NCI-H82 treated with DMSO at 0.1 percent for 48 hours (cell line): ENCODE results near the gene CHRNA3.

Experiments used
- DNase-seq: peaks from one replicate; lab custom pipeline; 2025; ENCODE audit not compliant: unreplicated experiment; lab: John Stamatoyannopoulos, UW

CHRNA3 gene

DNA sequence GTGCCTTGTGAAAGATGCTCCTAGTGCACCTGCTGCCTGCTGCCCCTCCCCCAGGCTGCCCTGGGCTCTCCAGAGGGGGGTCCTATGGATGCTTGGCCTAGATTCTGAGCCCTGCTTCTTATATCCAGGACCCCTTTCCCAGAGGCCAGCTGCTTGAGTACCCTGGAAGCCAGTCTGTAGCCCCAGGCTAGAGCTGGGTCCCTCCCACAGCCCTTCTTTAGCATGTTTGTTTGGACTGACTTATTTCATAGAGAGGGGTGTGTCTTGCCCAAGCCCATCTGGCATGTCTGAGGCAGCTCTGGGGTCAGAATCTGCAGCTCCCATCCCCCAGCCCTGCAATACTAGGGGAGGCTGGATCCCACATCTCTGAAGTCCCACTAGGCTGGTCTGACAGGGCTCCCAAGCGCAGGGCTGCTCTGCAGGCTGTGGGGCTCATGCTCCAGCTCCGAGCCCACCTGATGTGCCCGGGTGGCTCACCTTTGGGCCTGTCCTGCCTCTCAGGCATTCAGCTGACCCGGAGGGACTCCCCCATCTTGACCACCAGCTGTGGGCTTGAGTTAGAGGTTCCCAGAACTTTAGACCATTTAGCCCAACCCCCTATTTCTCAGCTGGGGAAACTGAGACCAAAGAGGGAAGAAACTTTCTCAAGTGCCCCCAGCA is 17.1 kb upstream of the CHRNA3 start:
- DNase-seq = peak; percentile 57

DNA sequence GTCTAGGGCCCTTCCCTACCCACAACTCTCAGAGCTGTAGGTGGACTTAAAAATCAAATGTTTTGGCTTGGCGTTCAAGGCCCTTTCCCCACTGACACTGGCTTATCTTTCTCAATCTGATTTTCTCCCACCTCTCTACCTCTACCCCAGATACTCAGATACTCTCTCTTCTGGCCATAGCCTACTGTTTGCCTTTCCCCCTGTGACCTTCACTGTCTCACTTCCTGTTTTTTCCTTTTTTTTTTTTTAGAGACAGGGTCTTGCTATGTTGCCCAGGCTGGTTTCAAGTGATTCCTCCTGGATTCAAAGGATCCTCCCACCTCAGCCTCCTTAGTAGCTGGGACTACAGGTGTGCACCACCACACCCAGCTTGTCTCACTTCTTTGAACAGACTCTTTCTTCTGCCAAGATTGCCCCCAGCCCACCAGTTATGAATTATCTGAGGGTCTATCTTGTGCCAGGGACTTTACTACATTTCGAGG is 15.6 kb upstream of the CHRNA3 start:
- DNase-seq = no peak

DNA sequence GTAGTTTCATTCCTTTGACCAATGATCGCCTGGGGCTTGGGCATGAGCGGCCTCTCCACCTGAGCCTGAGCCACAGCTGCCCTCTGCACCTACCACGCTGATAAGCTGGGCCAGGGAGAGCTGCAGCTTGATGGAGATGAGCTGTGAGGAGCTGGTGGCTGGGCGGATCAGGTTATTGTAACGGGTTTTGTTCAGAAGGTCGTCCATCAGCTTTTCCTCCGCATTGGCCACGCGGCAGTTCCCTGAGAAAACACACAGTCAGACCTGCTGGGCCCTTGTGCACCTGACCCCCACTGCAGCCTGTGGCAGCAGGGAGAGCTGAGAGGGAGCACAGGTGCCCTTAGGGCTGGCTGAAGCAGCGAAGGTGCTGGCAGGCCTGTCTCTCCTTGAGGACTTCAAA is 14.6 kb upstream of the CHRNA3 start:
- DNase-seq = no peak

DNA sequence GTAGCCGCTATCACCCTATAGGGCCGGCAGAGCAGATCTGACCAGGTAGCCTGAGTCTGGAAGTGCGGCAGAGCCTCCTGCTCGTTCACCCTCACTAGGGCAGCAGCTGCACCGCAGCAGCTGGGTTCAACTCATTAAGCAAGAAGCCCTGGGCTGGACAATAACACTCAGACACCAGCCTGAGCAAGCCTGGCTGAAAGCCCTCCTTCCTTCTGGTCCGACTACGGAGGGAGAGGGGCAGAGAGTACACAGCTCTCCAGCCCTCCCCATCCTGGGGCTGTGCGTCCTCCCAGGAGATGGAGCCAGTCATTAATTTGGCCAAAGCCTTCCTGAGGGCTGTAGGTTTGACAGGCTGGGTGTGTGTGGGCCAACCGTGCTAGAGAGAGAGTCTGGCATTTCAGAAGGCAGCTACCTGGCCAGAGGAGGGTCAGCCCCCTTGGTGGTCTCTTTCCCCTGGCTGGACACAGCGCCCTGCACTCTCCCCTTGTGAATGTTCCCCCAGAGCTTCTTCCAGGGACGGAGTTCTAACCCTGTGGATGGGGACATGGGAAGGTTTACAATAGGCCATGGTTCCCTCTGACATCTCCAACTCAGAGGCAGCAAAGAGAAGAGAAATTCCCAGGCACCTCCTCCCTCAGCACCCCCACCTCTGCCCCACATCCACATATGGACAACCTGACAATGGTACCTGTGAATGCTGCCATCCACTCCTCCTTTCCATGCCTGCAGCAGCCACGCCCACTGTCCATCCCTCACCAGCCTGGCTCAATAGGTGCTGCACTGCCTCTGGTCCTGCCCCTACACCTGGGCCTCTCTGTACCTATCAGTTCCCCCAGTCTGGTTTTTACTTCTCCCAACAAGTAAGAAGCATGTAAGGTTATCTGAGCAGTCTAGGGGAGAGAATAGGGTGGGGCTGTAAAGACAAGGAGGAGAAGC is 13.7 kb upstream of the CHRNA3 start:
- no peak for DNase-seq

DNA sequence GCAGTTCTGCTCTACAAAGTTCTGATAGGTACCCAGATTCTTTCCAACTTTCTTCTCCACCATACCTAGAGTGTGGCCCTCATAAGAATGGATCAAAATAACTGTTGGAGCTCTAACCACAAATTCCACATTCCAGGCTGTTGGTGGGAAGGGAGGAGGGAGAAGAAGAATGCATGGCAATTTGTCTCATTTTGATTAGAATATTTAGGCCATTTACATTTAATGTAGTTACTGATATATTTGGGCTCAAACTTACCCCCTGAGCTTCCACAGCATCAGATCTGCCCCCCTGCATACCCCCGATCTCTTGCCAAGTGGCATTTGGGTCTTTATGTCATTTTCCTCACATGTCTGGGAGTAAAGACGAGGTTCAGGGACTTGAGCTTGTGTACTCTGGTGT is 12.6 kb upstream of the CHRNA3 start:
- no peak for DNase-seq

DNA sequence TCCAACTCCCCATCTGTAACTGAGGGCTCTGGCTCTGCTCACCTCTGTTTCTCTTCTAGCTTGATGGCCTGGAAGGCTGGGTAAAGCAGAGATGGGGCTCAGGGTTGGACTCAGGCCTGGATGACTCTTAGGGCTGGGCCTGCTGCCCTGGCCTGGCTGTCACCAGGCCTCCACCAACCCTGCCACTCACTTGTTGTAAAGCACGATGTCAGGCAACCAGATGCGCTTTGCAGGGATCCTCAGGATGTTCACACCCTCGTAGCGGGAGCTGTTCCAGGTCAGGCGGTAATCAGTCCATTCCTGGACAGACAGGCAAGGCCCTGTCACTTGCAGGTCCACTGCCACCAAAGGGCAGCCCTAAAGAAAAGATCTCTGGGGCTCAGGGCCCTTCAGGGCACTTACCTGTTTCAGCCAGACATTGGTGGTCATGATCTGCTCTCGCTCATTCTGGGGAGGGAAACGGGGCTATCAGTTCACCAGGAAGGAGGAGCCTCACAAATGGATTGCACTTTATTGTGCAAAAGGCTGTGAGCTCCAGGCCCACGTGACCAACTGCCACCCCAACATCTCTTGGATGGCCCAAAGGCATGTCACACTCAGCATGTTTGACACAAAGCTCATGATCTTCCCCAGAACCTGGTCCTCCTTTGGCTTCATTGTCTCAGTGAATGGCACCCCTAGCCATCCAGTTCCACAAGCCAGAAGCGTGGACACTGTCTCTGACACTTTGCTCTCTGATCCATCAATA is 10.3 kb upstream of the CHRNA3 start:
- DNase-seq = no peak

DNA sequence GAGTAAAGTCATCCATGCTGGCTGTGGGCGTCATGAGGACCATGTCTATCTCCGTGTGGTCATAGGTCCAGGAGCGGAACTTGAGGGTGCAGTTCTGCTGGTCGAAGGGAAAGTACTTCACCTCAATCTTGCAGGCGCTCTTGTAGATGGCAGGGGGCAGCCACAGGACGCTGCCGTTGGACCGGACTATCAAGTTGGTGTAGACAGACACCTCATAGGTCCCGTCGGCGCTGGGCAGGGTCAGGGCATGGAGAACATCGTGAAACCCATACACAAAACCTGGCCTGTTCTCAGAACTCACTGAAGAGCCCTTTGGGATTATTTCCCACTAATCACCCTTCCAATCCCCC is 8.9 kb upstream of the CHRNA3 start:
- DNase-seq = no peak

DNA sequence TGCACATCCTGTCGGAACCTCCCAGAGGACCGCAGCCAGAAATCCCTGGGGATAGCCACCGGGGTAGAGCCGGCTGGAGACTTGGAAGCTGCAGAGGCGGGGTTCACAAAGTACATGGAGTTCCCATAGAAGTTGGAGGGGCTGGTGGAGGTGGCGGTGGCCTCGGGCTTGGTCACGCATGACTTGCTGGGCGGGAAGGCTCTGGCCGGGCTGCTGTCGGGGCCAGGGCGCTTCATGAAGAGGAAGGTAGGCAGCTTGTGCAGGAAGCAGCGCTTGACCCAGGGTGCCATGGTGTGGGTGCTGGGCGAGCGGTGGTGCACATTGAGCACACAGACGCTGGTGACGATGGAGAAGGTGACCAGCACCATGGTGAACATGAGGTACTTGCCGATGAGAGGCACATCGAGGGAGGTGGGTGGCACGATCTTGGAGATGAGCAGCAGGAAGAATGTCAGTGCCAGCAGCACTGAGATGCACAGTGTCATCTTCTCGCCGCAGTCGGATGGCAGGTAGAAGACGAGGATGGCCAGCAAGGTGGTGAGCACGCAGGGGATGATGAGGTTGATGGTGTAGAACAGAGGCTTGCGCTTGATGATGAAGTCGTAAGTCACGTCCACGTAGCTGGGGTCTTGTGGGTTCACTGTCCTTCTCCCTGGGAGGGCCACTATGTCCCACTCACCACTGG is 8.4 kb upstream of the CHRNA3 start:
- no peak for DNase-seq

DNA sequence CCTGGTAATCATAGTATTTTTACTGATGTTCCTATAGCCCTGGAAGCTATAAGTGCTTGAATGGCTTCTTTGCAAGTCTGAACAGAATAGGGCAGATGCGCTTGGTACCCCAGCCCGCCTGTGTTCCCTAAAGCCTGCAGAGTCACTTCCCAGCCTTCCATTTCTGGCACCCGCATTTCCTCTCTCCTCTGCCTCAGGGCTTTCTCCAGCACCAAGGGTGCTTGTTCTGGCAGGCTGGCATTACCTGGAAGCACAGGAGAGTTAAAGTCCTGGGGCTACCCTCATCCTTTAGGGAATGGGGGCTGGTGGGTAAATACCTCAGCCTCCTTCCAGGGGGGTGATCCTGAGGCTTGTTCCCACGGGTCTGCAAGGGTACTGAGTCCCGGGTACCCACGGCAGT is 7.4 kb upstream of the CHRNA3 start:
- DNase-seq = no peak

DNA sequence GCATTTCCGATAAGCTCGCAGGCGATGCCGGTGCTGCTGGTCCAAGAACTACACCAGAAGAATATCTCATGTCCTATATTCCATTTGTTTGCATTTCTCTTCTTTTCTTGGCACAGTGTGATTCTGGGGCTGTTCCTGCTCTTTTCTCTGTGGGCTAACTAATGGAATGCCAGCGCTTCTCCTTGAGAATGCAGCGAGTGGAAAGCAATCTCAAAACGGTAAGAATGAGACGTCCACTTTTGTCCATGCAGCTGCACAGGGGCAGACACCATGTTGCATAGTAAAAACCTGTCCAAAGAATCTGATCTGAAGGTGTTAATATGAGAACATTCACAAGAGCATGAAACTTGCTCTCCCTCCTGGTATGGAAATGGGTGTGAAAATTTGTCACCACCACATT is 6.6 kb upstream of the CHRNA3 start:
- DNase-seq = no peak

DNA sequence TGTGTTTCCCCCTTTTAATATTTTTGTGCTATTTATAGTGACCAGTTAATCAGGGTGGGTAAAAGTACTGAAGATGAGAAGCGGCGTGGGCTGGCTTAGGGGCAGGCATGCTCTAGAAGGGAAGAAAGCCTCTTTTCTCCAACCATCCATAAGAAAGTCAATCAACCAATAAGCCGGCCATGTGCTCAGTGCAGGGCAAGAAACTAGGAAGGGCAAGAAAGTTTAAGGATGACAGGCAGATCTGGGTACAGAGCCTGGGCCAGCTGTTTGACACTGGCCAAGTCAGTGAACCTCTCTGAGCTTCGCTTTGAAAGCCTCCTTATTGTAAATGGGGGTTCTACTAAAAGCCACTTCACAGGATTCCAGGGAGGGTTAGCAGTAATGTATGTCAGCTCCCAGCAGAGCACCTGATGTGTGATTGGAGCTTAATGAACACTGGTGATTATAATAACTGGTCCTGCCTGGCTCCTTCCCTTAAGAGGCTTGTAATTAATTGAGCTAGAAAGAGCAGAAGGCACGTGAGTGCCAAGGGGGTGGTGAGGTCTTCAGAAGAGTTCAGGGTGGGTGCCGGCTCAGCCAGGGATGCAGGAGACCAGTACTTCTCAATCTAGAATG is 5.7 kb upstream of the CHRNA3 start:
- peak; percentile 12 for DNase-seq

DNA sequence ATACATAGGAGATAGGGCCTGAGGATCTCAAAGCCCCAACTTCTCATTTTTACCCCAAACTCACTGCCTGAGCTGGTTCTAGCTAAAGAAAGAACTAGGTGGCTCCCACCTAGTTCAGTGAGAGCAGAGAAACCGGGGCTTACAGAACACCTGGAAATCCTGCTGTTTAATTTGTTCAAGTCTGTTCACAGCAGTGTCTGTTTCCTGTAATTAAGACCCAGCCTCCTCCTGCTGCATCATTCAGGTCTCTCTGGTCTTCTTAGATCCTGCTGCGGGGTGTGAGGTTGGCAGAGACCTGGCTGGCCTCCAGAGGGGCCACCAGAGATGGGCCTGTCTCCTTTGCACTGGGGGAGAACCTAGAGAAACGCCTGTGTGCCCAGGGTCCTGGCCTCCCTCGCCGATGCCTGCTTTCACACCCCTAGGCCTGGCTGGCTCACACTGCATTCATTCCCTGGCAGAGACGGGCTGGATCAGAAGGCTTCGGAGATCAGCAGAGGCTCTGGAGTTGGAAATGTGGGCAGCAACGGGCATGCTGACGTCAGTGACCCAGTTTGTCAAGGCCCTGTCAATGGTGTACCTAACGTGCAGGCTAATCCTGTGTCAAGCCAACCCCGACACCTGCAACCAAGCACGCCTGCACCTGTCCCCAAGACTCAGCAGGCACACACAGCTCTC is 4.9 kb upstream of the CHRNA3 start:
- DNase-seq = no peak

DNA sequence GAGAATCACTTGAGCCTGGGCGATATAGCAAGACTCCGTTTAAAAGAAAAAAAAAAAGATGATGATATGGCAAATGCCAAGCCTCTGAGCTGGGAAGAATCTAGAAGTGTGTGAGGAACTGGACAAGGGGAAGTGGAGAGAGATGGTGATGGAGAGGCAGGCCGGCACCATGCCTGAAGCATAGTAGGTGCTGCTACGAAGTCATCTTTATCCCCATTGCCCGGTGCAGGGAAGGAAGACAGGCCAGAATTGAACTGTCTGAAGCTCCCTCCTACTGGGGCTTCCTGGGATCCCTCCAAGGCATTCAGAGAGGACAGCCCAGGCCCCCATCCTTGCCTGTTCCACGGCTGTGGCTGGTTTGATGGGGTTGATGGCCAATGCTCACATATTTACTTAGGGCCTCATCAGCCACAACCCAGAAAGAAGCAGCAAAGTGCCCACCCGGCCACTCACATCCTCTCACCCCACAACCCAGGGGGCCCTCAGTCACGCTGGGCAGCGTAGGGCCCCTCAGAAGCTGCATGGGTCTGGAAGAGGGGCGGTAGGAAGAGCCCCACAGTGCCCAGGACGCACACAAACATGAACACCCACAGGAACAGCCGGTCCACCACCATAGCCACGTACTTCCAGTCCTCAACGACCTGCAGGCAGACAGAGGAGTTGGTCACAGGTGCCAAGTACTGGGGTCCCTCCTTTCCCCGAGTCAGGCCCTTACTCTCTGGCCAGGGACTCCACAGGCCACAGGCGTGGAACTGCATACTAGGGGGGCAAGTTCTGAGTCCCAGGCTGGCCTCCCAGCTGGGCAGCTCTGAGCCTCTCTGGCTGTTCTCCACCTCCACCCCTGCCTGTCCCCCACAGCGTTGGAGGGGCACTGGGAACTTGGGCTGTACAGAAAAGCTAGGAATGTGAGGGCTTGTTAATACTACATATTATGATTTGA is 4.1 kb upstream of the CHRNA3 start:
- DNase-seq = no peak

DNA sequence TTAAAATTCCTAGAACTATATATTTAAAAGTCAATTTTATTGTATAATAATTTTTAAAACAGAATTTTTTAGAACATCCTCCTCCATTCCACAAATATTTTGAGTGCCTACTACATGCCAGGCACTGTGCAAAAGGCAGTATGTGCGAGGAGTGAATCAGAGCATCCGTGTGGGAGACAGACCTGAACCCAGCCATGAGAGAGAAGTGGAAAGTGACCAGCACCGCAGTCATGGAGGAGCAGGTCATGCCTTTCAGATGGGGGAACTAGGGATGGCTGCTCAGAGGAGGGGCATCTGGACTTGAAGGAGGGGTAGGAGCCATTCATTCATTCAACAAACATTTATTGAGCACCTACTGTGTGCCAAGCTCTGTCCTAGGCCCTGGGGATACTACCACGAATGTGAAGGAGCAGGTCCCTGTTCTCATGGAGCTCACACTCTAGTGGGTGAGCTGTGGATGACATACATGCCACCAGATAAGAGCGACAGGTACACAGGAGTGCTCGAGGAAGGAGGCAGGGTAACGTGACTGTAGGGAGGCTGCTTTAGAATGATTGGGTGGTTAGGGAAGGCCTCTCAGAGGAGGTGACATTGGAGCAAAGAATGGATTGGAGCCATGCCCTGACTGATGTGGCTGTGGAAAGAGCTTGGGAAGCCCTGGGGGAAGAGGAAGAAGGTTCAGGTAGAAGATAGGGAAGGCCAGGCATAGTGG is 3.1 kb upstream of the CHRNA3 start:
- DNase-seq = no peak

DNA sequence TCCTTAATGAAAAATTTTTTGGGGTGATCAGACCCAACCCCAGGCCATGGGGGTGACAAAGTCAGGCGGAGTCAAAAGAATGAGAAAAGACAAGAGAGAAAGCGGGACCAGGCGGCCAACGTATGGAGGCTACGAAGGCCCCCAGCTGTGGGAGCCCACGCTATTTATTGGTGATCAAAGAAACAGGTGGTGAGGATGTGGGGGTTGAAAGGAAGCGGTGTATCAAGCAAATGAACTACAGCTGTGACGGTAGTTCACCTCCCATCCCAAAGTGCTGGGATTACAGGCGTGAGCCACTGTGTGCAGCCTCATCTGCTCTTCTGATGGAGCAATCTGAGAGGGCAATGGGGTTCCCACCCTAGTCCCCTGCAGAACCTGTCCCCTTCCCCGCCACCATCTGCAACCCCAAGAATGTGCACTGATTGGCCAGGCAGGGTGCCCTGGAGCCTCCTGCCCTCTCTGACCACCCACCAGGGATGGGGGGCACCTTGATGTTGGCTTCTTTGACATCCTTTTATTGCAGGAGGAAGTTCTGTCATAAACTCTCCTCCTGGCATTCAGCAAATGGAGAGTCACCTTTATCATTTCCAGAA is 1.1 kb upstream of the CHRNA3 start:
- no peak for DNase-seq

DNA sequence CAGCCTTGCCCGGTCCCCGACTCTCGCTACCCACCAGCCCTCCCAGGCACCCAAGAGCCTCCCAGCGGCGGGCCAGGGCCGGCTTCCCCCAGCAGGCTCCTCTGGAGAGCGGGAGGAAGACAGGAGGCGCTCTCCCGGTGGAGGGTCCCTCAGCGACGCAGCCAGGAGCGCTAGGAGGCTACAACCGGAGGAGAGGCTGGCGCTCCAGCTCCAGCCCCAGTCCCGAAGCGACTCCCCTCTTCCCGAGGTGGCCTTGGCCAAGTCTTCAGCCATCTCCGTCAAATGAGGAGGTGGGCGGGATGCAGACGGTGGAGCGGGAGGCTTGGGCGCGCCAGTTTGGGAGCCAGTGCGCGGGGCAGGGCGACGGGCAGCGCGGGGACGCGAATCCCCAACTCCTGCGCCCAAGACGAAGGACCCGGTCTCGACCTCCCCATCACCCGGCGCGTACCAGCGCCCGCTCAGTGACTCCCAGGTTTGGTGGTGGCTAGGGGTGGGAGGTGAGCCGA is 722 bp downstream of the CHRNA3 start:
- no peak for DNase-seq

DNA sequence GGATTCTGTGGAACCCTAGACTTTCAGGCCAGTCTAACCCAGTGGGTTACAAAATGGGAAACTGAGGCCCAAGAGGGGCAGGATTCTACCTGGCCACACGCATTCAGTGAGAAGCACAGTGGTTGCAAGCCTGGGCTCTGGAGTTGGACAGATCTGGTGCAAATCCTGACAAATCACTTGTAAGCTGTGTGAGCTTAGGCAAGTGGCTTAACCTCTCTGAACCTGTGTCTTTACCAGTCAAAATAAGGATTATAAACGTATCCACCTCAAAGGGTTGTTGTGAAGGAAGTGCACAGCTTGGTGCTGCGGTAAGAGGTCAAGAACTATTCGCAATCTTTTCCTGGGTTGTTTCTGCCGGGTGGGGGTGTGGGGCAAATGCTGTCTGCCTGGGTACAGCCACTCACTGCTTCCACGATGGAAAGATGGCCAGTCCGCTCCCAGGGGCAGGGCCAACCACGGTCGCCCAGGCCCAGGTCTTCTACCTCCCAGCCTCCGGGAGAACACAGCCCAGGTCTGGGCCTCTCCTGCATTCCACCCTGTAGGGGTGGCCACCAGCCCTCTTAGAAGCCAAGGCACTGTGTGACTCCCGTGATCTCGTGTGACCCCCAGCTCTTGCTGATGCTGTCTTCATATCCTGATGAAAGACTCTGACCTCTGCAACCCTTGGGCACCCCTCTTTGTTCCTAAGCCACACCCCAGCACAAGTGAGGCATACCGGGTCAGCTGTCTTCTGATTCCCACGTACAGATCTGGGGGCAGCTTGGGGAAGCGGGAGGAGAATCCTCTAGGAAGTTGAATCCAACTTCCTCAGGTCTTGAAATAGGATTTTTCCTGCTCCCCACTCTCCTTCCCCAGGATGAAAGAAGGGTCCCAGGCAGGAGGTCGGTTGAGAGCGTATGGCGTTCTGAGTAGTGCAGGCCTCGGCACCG is 1.5 kb downstream of the CHRNA3 start:
- no peak for DNase-seq
